DND-41 (cell line): ENCODE measurements around the gene PDE6A.

ENCODE experiments used
- ATAC-seq: fragments of 200-7000 bp; cut with Tn5 transposase; 3 replicates; pipeline ENCODE4 v1.9.1; 2021; ENCODE audit warnings: low read depth; ENCODE audit not compliant: insufficient read depth
- DNase-seq: peaks from one replicate; pipeline ENCODE4 v3.0.0-alpha.2; 2020
- H2AFZ ChIP-seq: 2 replicates; pipeline ENCODE4 v1.6.0; 2012; ENCODE audit warnings: low read depth, low read length
- H3K27ac ChIP-seq: 2 replicates; pipeline ENCODE4 v1.5.1; 2012; ENCODE audit warnings: low read length, inconsistent platforms
- H3K27me3 ChIP-seq: fragments of 200-600 bp; sonication (generic); 2 replicates; pipeline ENCODE4 v1.6.0; 2012; ENCODE audit warnings: low read length, mild to moderate bottlenecking, inconsistent platforms; ENCODE audit not compliant: insufficient read depth, poor library complexity
- H3K36me3 ChIP-seq: 2 replicates; pipeline ENCODE4 v1.5.1; 2012; ENCODE audit warnings: low read length, inconsistent platforms; ENCODE audit not compliant: insufficient read depth
- H3K4me1 ChIP-seq: 2 replicates; pipeline ENCODE4 v1.5.1; 2012; ENCODE audit warnings: mild to moderate bottlenecking, low read length; ENCODE audit not compliant: insufficient read depth
- H3K4me2 ChIP-seq: 2 replicates; pipeline ENCODE4 v1.6.0; 2012; ENCODE audit warnings: mild to moderate bottlenecking, moderate library complexity, low read length, inconsistent platforms; ENCODE audit not compliant: insufficient read depth
- H3K4me3 ChIP-seq, 2 experiments: fragments of 200-600 bp in 1 of 2; shearing (Covaris generic) in 1 of 2; 2 replicates each; pipeline ENCODE4 v1.5.1; 2012 to 2016; ENCODE audit warnings: inconsistent platforms in 2 of 2, low read length in 2 of 2, mild to moderate bottlenecking in 2 of 2, low read depth in 1 of 2, moderate library complexity in 1 of 2
- H3K79me2 ChIP-seq: 2 replicates; pipeline ENCODE4 v1.6.0; 2012; ENCODE audit warnings: low read length, inconsistent platforms; ENCODE audit not compliant: insufficient read depth
- H3K9ac ChIP-seq: 2 replicates; pipeline ENCODE4 v1.6.0; 2012; ENCODE audit warnings: low read depth, mild to moderate bottlenecking, inconsistent platforms, low read length, moderate library complexity
- H3K9me3 ChIP-seq: 2 replicates; pipeline ENCODE4 v1.5.1; 2012; ENCODE audit warnings: low read length, moderate library complexity, mild to moderate bottlenecking, inconsistent platforms; ENCODE audit not compliant: insufficient read depth, severe bottlenecking
- H4K20me1 ChIP-seq: 2 replicates; pipeline ENCODE4 v1.6.0; 2012; ENCODE audit warnings: low read length; ENCODE audit not compliant: insufficient read depth
- EZH2 ChIP-seq: IDR thresholded peaks from 3 replicates; pipeline ENCODE4 v1.6.1; 2012; ENCODE audit warnings: borderline replicate concordance, low read depth, mild to moderate bottlenecking, moderate library complexity, low read length, inconsistent platforms; ENCODE audit not compliant: severe bottlenecking
- TF ChIP-seq, protein P1 (sequence below): IDR thresholded peaks from 2 replicates; pipeline ENCODE4 v1.5.1; 2012; ENCODE audit warnings: borderline replicate concordance, low read length, moderate library complexity, mild to moderate bottlenecking; ENCODE audit not compliant: poor library complexity, severe bottlenecking; ENCODE audit errors: extremely low read depth

The PDE6A gene

DNA sequence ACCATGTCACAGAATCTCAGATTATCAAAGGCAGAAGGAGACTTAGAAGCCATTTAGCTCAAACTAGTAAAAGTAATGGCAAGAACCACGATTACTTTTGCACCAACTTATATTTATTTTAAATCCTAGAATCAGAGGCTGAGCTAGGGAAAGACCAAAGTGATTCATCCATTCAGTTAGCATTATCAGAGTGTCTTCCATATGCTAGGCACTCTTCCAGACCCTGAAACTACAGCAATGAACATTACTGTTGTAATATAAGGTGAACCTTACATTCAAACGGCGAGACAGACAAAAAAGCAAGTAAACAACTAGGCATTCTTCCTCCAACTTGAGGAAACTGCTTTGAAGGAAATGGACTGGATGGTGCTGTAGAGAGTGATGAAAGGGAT lies 7.9 kb downstream of the PDE6A start:
- H2AFZ ChIP-seq: no peak overlapping the region
- H3K27ac ChIP-seq: no peak overlapping the region
- H3K4me2 ChIP-seq: no peak overlapping the region
- H3K79me2 ChIP-seq: no peaks in the 10 kb centered on the region
- TF ChIP-seq, protein P1, sequence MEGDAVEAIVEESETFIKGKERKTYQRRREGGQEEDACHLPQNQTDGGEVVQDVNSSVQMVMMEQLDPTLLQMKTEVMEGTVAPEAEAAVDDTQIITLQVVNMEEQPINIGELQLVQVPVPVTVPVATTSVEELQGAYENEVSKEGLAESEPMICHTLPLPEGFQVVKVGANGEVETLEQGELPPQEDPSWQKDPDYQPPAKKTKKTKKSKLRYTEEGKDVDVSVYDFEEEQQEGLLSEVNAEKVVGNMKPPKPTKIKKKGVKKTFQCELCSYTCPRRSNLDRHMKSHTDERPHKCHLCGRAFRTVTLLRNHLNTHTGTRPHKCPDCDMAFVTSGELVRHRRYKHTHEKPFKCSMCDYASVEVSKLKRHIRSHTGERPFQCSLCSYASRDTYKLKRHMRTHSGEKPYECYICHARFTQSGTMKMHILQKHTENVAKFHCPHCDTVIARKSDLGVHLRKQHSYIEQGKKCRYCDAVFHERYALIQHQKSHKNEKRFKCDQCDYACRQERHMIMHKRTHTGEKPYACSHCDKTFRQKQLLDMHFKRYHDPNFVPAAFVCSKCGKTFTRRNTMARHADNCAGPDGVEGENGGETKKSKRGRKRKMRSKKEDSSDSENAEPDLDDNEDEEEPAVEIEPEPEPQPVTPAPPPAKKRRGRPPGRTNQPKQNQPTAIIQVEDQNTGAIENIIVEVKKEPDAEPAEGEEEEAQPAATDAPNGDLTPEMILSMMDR: no peak
- TF ChIP-seq EZH2: no peak
- no peak overlapping the region for H3K4me3 ChIP-seq
- ATAC-seq: no peak
- no peaks in the 10 kb centered on the region for H3K9me3 ChIP-seq
- no peaks in the 10 kb centered on the region for H3K36me3 ChIP-seq
- no peak for DNase-seq
- H3K27me3 ChIP-seq: peaks cover 6% of the 10 kb centered on the region
- no peaks in the 10 kb centered on the region for H3K4me1 ChIP-seq
- H3K9ac ChIP-seq: no peak overlapping the region
- no peaks in the 10 kb centered on the region for H4K20me1 ChIP-seq

DNA sequence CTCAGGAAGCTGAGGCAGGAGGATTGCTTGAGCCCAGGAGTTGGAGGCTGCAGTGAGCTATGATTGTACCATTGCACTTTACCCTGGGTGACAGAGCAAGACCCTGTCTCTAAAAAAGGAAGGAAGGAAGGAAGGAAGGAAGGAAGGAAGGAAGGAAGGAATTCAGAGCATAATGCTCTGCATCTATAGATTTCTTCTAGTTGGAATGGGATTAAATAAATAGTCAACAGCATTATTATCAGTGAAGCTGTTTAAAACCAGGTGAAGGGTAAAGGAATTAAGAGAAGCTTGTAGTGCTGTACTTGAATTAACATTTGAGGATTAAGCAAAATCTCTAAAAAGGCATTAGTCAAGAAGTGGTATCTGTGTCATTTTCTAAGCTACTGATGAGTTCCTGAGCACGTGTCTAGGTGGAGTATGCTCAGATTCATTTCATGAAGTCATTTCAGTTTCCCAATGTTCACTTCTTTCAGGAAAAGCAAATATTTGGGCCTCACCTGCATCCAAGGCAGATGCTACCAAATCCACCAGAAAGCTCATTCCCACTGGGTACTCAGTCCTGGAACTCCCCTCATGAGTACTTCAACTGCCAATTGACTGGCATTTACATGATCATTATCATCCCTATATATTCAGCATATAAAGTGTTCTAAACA lies 8.4 kb downstream of the PDE6A start:
- Histone ChIP-seq H3K79me2 (no peaks in the 10 kb centered on the region), H3K27ac (no peak overlapping the region), H3K4me3 (no peak overlapping the region), H3K9ac (no peak overlapping the region), H3K36me3 (no peaks in the 10 kb centered on the region), H3K4me2 (no peak overlapping the region), H3K9me3 (no peaks in the 10 kb centered on the region), H3K27me3 (peaks cover 7% of the 10 kb centered on the region), H4K20me1 (no peaks in the 10 kb centered on the region), H2AFZ (no peak overlapping the region), H3K4me1 (no peaks in the 10 kb centered on the region)
- no peak for DNase-seq
- no peak for TF ChIP-seq EZH2
- TF ChIP-seq, protein P1: no peak
- no peak for ATAC-seq

DNA sequence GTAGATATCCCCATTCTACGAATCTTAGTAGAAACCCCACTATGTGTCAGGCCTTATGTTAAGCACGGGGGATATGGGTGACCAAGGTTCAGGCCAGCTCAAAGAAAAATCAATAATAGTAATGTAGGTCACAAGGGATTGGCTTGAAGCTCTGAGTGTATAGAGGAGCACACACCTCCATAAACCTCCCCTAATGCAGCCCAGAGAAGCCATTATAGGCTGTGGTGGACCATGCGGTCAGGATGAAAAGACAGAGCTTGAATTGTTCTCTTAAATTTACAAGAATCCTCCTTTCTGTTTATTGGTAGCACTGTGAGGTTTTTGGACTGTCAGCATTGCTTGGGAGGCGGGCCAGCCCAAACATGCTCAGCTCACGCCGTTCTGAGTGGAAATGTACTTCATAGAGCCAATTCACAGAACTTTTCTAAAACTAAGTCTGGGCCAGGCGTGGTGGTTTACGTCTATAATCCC lies 9.1 kb downstream of the PDE6A start:
- no peak for DNase-seq
- TF ChIP-seq EZH2: no peak
- TF ChIP-seq, protein P1: no peak
- Histone ChIP-seq H3K4me2 (no peak overlapping the region), H4K20me1 (no peaks in the 10 kb centered on the region), H3K27ac (no peak overlapping the region), H3K36me3 (no peaks in the 10 kb centered on the region), H3K27me3 (peaks cover 13% of the 10 kb centered on the region), H3K79me2 (no peaks in the 10 kb centered on the region), H3K9ac (no peak overlapping the region), H3K4me1 (no peaks in the 10 kb centered on the region), H3K9me3 (no peaks in the 10 kb centered on the region), H3K4me3 (no peak overlapping the region), H2AFZ (no peak overlapping the region)
- no peak for ATAC-seq
